GM19397 (cell line): ENCODE measurements around the gene C1orf116.

Source experiments
- ATAC-seq: cut with Tn5 transposase; IDR thresholded peaks from one replicate; pipeline ENCODE4 v1.9.1; 2021; ENCODE audit warnings: mild to moderate bottlenecking, moderate library complexity; ENCODE audit not compliant: unreplicated experiment

The C1orf116 gene

DNA sequence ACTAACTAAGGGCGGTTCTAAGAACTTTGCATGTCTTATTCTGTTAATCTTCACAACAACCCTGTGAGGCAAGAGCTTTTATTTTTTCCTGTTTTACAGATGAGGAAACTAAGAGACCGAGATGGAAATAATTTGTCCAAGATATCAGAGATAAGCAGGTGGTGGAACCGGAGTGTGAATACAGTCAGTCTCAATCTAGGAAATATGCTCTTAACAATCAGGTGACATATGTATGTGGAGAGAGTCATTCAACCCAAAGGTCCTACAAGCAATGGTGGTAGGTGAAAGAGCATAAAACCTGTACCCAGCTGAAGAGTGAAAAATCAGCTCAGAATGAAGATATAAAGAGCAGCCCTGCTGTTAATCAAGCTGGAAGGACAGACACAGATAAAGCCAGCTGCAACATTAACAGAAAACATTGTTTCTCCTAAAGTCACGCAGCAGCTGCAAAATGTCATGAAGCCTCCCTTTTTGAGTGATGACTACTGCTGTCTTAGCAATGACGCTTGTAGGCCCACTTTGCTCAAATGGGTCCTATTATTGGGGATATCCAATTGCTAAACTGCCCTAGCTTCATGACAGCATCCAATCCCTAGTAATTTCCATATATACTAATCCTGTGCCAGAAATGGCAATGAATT is 31.8 kb downstream of the C1orf116 start:
- ATAC-seq = no peak

- ATAC-seq = no peak
These were observed 33.7 kb downstream of the C1orf116 start for GRCh38 chr1:206998816-206999215.

DNA sequence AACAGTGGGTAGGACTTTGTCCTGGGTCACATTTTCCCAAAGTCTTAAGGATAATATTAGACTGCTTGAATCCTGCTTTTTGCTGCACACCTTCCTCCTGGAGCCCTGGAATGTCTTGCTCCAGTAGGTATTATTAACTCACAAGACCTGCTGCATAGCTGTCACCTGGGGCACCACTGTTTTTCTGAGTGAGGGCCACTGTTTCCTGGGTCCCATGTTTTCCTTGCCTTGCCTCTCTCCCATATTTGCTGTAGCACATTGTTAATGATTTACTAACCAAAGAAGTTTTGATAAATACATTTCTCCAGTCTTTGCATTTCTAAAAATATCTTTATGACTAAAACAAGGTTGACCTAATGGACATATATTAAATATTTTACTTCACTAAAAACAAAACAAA is 39.8 kb downstream of the C1orf116 start:
- ATAC-seq = no peak

DNA sequence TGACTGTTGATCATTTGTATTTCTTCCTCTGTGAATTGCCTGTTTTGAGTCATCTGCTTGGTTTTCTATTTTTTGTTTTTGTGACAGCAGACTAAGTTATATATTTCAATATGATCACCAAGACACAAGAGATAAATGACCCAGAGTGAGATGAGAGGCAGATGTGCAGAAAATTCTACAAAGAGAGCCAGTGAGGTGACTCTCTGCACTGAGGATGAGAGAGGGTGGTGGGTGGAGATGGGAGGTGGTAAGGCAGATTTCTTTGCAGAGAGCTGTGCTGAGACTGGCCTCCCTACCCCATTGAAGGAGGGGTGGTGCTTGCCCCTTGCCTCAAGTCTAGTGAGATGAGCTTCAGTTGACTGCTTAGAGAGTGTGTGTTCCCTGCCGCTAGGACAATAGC is 44.7 kb downstream of the C1orf116 start:
- ATAC-seq = no peak

DNA sequence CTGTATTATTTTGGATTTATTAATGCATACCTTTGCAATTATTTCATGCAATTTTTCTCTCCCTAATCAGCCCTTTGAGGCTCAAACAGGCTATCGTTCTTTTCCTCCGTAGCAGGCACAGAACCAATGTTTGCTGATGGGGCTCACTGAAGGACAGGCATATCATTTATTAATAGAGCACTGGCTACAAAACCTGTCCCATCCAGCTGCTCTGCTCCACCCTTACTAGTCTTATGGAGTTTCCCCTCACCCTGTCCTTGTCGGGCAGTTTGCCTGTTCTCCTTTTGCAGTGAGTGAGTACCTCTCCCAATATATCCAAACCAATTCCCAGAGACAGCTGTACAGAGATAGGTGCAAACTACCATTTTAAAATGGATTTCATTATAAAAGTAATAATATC is 45.7 kb downstream of the C1orf116 start:
- no peak for ATAC-seq

DNA sequence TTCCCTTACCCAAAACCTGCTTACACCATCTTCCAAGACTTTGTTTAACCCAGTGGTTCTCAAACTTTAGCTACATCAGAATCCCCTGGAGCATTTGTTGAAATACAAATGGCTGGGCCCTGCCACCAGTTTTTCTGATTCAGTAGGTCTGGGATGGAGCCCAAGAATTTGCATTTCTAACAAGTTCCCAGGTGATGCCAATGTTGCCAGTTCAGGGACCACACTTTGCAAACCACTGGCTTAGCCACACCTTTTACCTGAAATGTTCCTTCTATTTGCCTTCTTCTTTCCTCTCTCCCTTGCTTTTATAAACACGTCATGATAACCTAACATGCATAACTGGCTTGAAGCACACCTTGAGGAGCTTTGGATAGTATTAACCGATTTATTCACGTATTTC is 46.2 kb downstream of the C1orf116 start:
- ATAC-seq = no peak

DNA sequence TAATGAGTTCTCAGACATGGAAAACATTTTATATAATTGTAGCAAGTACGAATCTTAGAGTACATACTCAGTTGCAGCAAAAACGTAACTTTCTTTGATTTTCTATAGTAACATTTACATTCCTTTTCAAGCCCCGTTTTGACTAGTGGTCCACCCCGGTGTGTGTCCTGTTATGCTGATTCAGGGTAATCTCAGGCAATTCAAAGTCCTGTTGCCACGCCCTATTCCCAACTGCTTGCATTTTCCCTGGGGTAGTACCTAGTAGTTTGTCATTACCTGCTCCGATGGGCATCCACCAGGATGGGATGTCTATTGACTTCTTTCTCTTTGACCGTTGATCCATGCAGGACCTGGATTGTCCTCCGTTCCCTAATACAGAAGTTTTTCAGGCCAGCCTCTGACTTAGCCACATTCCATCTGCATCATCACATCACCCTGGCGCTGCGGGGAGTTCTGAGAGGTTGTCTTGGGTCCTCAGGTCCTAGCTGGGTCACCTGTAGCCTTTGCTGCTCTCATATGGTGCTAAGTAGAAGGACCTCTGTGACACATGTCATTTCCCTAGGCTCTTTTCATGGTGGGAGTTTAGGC is 47.3 kb downstream of the C1orf116 start:
- ATAC-seq = no peak

GRCh38 chr1:206982216-206982615 is 50.3 kb downstream of the C1orf116 start:
- ATAC-seq = no peak

DNA sequence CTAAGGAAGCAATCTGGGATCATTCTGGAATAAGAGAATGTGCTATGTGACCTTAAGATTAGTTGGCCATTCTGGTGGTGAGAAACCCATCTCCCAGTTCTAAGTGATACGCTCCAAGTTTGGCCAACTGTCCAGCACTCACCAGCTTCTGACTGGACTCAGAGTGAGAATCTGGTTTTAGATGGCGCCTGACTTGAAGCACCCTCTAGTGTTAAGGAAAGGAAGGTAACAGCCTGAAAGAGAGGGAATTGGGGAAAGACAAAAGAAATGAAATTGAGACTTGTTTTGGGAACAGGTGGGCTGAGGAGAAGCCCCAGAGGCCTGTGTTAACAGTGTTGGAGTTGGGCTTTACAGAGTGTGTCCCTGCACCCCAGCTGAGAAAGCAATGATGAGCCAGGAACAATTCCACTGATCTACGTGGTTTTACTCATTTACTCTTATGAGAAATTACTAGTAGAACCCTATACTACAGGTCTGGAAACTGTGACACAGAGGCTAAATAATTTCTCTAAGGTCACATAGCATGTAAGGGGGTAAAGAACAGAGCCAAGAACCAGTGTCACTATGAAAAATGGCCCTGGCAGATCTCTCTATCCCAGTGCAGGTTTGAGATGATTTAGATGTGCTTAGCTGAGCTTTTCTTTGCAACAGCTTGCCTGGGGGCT is 53.0 kb downstream of the C1orf116 start:
- no peak for ATAC-seq

GRCh38 chr1:206978259-206978658 is 54.3 kb downstream of the C1orf116 start:
- no peak for ATAC-seq

- ATAC-seq = no peak
These were observed 57.2 kb downstream of the C1orf116 start for GRCh38 chr1:206975306-206975705.

- no peak for ATAC-seq
These were observed 58.4 kb downstream of the C1orf116 start for GRCh38 chr1:206974140-206974539.

DNA sequence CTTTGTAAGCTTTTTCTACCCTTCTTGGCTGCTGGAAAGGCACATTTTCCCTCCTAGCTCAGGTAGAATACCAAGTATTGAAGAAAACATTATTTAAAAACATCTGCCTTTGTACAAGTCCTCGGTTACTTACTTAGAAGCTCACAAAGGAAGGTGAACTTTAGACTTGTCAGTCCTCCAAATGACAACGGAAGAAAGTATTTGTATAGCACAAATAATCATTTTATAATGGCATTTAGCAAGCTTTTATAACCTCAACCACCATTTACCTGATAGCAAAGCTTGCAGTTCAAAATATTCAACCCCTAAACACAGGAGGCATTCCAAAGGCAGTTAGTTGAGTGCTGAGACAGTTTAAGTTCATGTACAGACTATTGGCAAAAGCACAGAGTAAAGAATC is 59.8 kb downstream of the C1orf116 start:
- no peak for ATAC-seq

GRCh38 chr1:206971029-206971655 is 61.4 kb downstream of the C1orf116 start:
- ATAC-seq = no peak

DNA sequence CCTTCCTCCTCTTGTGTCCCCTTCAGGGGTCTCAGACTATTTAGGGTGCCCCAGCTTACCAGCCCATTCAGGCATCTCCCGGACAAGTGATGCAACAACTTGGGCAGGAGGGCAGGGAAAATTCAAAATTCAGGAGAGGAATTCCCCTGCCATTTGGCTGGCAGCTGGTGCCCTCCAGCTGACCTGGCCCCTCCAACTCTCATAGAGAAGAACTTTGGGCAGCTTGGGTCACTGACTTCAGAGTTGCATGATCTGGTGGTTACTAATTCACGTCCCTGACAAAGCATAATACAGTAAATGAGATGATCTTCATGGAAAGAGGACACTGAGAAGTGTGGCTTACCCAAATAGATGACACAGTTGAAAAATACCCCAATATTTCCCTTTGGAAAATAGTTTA is 62.1 kb downstream of the C1orf116 start, which contains the start of gene FCAMR:
FCAMR (minus strand) TSS at position 15 of the 400 bp plus-strand sequence. CDS start 335 bp downstream, outside the sequence.
- ATAC-seq = no peak

GRCh38 chr1:206969090-206969489 is 63.5 kb downstream of the C1orf116 start:
- ATAC-seq = no peak
